ENCODE data around the gene KCNA10. TPM values are rescaled to one million over a fixed set of nuclear protein-coding genes. Genes with fewer than 3 reads are reported as not detected.

The KCNA10 gene
- total RNA-seq, 1 experiment from 2014 or later: not detected

DNA sequence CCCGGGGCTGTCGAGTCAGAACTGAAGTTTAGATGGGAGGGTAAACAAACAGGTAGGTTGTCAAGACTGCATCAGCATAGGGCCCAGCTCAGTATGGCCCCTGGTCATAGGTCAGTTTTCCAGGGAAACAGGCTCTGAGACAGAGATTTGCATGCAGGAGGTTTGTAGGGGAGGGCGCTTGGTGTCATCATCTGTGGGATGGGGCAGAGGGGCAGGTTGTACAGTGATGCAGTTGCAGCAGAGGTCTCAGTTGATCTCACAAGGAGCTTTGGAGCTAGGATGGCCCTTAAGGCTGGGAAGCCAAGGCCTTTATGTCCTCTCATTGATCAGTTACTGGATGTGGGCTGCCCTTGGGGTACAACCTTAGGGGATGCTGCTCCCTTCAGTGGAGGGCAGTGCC lies 38.5 kb upstream of the KCNA10 start:
- TF ChIP-seq, protein P1, sequence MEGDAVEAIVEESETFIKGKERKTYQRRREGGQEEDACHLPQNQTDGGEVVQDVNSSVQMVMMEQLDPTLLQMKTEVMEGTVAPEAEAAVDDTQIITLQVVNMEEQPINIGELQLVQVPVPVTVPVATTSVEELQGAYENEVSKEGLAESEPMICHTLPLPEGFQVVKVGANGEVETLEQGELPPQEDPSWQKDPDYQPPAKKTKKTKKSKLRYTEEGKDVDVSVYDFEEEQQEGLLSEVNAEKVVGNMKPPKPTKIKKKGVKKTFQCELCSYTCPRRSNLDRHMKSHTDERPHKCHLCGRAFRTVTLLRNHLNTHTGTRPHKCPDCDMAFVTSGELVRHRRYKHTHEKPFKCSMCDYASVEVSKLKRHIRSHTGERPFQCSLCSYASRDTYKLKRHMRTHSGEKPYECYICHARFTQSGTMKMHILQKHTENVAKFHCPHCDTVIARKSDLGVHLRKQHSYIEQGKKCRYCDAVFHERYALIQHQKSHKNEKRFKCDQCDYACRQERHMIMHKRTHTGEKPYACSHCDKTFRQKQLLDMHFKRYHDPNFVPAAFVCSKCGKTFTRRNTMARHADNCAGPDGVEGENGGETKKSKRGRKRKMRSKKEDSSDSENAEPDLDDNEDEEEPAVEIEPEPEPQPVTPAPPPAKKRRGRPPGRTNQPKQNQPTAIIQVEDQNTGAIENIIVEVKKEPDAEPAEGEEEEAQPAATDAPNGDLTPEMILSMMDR (conservative IDR thresholded peaks at IDR 0.05; ENCODE audit: low read depth, low read length): no peak
- no peak for TF ChIP-seq EZH2 (IDR thresholded peaks at IDR 0.05; ENCODE audit: borderline replicate concordance, low read depth, low read length, poor library complexity, severe bottlenecking)
- no peaks in the 10 kb centered on the region for H3K36me3 ChIP-seq (ENCODE audit: insufficient read depth, low read length, poor library complexity, severe bottlenecking)
- no peaks in the 10 kb centered on the region for H3K9me3 ChIP-seq (ENCODE audit: low read depth, low read length, poor library complexity, severe bottlenecking)
- intact Hi-C loops (cut with micrococcal nuclease; ENCODE audit: unreplicated experiment): no loop called here
- H3K27ac ChIP-seq (ENCODE audit: low read depth, low read length, poor library complexity, severe bottlenecking): no peak overlapping the region
- CTCF ChIA-PET: no interaction called here
- no peaks in the 10 kb centered on the region for H3K27me3 ChIP-seq (replicated peaks; ENCODE audit: insufficient read depth, low read depth, low read length, poor library complexity)
- DNase-seq (ENCODE audit: low spot score): no peak
- no TSS peak for BruUV-seq (replicated peaks)
- H3K4me3 ChIP-seq (ENCODE audit: low read depth, low read length, poor library complexity, severe bottlenecking): no peak overlapping the region
- POLR2A ChIA-PET (ENCODE audit: low non-redundant PET): interaction anchor here (0.6 kb wide), 1 partner anchor 16 kb away, joined by 3 read pairs; no protein-coding TSS in a partner anchor
- peaks cover 8% of the 10 kb centered on the region for H3K4me1 ChIP-seq (ENCODE audit: insufficient read depth, low read length, poor library complexity, severe bottlenecking)

DNA sequence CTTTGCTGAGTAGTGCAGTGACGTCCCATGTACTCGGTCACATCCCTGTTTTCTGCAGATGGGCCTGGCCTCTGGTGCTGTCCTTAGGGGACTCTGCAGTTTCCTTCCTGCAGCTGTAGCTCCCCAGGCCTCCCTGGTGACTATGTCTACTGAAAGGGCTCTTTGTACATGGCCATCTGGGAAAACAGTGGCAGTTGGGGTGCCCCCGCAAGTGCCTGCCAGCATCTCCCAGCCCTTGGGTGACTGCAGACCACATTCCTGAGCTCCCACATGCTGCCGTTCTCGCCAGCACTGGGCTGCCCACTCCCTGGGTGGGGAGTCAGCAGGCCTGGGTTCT lies 37.5 kb upstream of the KCNA10 start:
- H3K36me3 ChIP-seq (ENCODE audit: insufficient read depth, low read length, poor library complexity, severe bottlenecking): no peaks in the 10 kb centered on the region
- intact Hi-C loops (cut with micrococcal nuclease; ENCODE audit: unreplicated experiment): no loop called here
- CTCF ChIA-PET: interaction anchor here (1.7 to 1.8 kb wide), 2 partner anchors 60 to 227 kb away, joined by 4 to 7 read pairs; no protein-coding TSS in a partner anchor
- peaks cover 8% of the 10 kb centered on the region for H3K4me1 ChIP-seq (ENCODE audit: insufficient read depth, low read length, poor library complexity, severe bottlenecking)
- TF ChIP-seq, protein P1 (conservative IDR thresholded peaks at IDR 0.05; ENCODE audit: low read depth, low read length): no peak
- no peak for TF ChIP-seq EZH2 (IDR thresholded peaks at IDR 0.05; ENCODE audit: borderline replicate concordance, low read depth, low read length, poor library complexity, severe bottlenecking)
- POLR2A ChIA-PET (ENCODE audit: low non-redundant PET): interaction anchor here (0.6 kb wide), 3 partner anchors 7 to 14 kb away, joined by 3 to 4 read pairs (median 3); no protein-coding TSS in a partner anchor
- H3K27me3 ChIP-seq (replicated peaks; ENCODE audit: insufficient read depth, low read depth, low read length, poor library complexity): no peaks in the 10 kb centered on the region
- no TSS peak for BruUV-seq (replicated peaks)
- no peak for DNase-seq (ENCODE audit: low spot score)
- H3K27ac ChIP-seq (ENCODE audit: low read depth, low read length, poor library complexity, severe bottlenecking): no peak overlapping the region
- H3K4me3 ChIP-seq (ENCODE audit: low read depth, low read length, poor library complexity, severe bottlenecking): no peak overlapping the region
- H3K9me3 ChIP-seq (ENCODE audit: low read depth, low read length, poor library complexity, severe bottlenecking): no peaks in the 10 kb centered on the region

DNA sequence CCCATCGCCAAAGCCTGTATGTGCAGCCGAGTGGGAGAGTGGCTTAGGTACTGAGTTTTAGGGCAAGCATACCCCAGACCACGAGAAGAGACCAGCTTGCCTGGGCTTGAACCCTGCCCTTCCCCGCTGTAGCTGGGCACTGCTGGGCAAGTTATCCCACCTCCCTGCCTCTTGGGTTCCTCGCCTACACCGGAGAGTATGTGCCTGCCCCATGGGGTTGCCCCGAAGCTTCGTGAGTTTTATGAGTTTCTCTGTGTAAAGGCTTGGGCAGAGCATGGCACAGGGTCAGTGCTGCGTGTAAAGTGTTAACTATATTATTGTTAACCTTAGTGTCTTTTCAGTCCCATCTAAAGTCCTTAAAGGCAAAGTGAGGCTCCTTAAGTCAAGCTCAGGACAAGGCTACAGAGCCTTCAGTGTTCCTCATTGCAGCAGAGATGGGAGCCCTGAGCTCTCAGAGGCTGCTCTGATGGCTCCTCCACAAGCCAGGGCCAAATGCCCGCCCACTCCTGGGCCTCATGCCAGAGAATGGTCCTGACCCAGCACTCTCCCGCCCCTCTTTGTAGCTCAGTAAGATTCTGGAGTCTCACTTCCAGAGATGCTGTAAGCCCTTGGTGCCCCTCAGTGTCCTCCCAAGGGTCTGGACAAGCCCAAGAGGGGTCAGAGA lies 37.0 kb upstream of the KCNA10 start:
- Histone ChIP-seq H3K27me3 (replicated peaks; ENCODE audit: insufficient read depth, low read depth, low read length, poor library complexity) (no peaks in the 10 kb centered on the region), H3K4me3 (ENCODE audit: low read depth, low read length, poor library complexity, severe bottlenecking) (peak overlapping the region; percentile 36), H3K9me3 (ENCODE audit: low read depth, low read length, poor library complexity, severe bottlenecking) (no peaks in the 10 kb centered on the region), H3K27ac (ENCODE audit: low read depth, low read length, poor library complexity, severe bottlenecking) (no peak overlapping the region), H3K36me3 (ENCODE audit: insufficient read depth, low read length, poor library complexity, severe bottlenecking) (no peaks in the 10 kb centered on the region), H3K4me1 (ENCODE audit: insufficient read depth, low read length, poor library complexity, severe bottlenecking) (peaks cover 8% of the 10 kb centered on the region)
- DNase-seq (ENCODE audit: low spot score): no peak
- POLR2A ChIA-PET (ENCODE audit: low non-redundant PET): interaction anchor here (0.6 kb wide), 1 partner anchor 13 kb away, joined by 3 read pairs; no protein-coding TSS in a partner anchor
- BruUV-seq (replicated peaks): no TSS peak
- intact Hi-C loops (cut with micrococcal nuclease; ENCODE audit: unreplicated experiment): loop anchor here (1.0 kb wide), 1 partner anchor 59 kb away; no protein-coding TSS in a partner anchor
- CTCF ChIA-PET: interaction anchor here (0.6 to 1.8 kb wide), 6 partner anchors 9 to 228 kb away, joined by 3 to 7 read pairs (median 4); no protein-coding TSS in a partner anchor
- TF ChIP-seq, protein P1 (conservative IDR thresholded peaks at IDR 0.05; ENCODE audit: low read depth, low read length): no peak
- TF ChIP-seq EZH2 (IDR thresholded peaks at IDR 0.05; ENCODE audit: borderline replicate concordance, low read depth, low read length, poor library complexity, severe bottlenecking): no peak

Data from A673 (cell line).